Neuronal stem cell (in vitro differentiated cells): Measurements from ENCODE around the gene C12orf76.
A peak's percentile ranks its signal among the peaks of the same experiment; 100 is the strongest.
"Not testable (repeated sequence)": the region's sequence is repeated elsewhere in the genome, so short reads cannot be mapped to it uniquely, and the experiment has no call there.

ENCODE experiments used
- DNase-seq: peaks from one replicate; pipeline ENCODE4 v3.0.0-alpha.2; 2013; ENCODE audit warnings: low spot score
- H2AFZ ChIP-seq: one replicate; pipeline ENCODE4 v1.6.1; 2013; ENCODE audit warnings: mild to moderate bottlenecking, low read length, inconsistent platforms
- H2AK5ac ChIP-seq: 2 replicates; pipeline ENCODE4 v1.6.1; 2013; ENCODE audit warnings: low read depth, mild to moderate bottlenecking, inconsistent platforms, low read length, moderate library complexity, mixed read lengths
- H2BK120ac ChIP-seq: 2 replicates; pipeline ENCODE4 v1.6.1; 2013; ENCODE audit warnings: low read depth, mild to moderate bottlenecking, inconsistent platforms, low read length, moderate library complexity, mixed read lengths
- H2BK12ac ChIP-seq: one replicate; pipeline ENCODE4 v1.6.1; 2013; ENCODE audit warnings: low read length, inconsistent platforms
- H2BK15ac ChIP-seq: 2 replicates; pipeline ENCODE4 v1.6.1; 2013; ENCODE audit warnings: mild to moderate bottlenecking, low read length, inconsistent platforms, mixed read lengths
- H2BK5ac ChIP-seq: one replicate; pipeline ENCODE4 v1.6.1; 2013; ENCODE audit warnings: inconsistent platforms, mild to moderate bottlenecking, low read length, moderate library complexity
- H3K14ac ChIP-seq: one replicate; pipeline ENCODE4 v1.6.1; 2013; ENCODE audit warnings: low read length, inconsistent platforms
- H3K18ac ChIP-seq: 2 replicates; pipeline ENCODE4 v1.6.1; 2013; ENCODE audit warnings: low read length, inconsistent platforms
- H3K23ac ChIP-seq: 2 replicates; pipeline ENCODE4 v1.6.1; 2013; ENCODE audit warnings: low read depth, mild to moderate bottlenecking, mixed read lengths, low read length, inconsistent platforms; ENCODE audit not compliant: poor library complexity
- H3K27ac ChIP-seq: replicated peaks from 3 replicates; pipeline ENCODE4 v1.5.1; 2013; ENCODE audit warnings: low read length, inconsistent platforms
- H3K27me3 ChIP-seq, 3 experiments: 2 replicates each; pipeline ENCODE4 v1.6.1; 2013; ENCODE audit warnings: low read length in 3 of 3, mild to moderate bottlenecking in 2 of 3, inconsistent platforms in 1 of 3, low read depth in 1 of 3, mixed read lengths in 1 of 3, moderate library complexity in 1 of 3; ENCODE audit not compliant: control insufficient read depth in 3 of 3, insufficient read depth in 3 of 3
- H3K36me3 ChIP-seq, 2 donors: replicated peaks in 1 of 2; 2 replicates each; pipeline ENCODE4 v1.6.1; 2013; ENCODE audit warnings: low read length in 2 of 2; ENCODE audit not compliant: control insufficient read depth in 2 of 2, insufficient read depth in 2 of 2
- H3K4ac ChIP-seq: 2 replicates; pipeline ENCODE4 v1.6.1; 2013; ENCODE audit warnings: inconsistent platforms, mild to moderate bottlenecking, low read length, moderate library complexity
- H3K4me1 ChIP-seq, 2 donors: 1 replicate in 1 of 2; 2 replicates in 1 of 2; pipeline ENCODE4 v1.6.1; 2013; ENCODE audit warnings: low read length in 2 of 2, low read depth in 1 of 2; ENCODE audit not compliant: control insufficient read depth in 2 of 2, insufficient read depth in 1 of 2
- H3K4me2 ChIP-seq: one replicate; pipeline ENCODE4 v1.6.1; 2013; ENCODE audit warnings: mild to moderate bottlenecking, low read length, inconsistent platforms; ENCODE audit not compliant: insufficient read depth, poor library complexity, severe bottlenecking
- H3K4me3 ChIP-seq, 2 donors: 2 replicates each; pipeline ENCODE4 v1.5.1; 2013; ENCODE audit warnings: low read length in 2 of 2, mild to moderate bottlenecking in 2 of 2, inconsistent platforms in 1 of 2, moderate library complexity in 1 of 2
- H3K79me1 ChIP-seq: one replicate; pipeline ENCODE4 v1.6.1; 2013; ENCODE audit warnings: low read depth, mild to moderate bottlenecking, inconsistent platforms, low read length, moderate library complexity
- H3K9ac ChIP-seq: one replicate; pipeline ENCODE4 v1.6.1; 2013; ENCODE audit warnings: mild to moderate bottlenecking, low read depth, low read length, inconsistent platforms; ENCODE audit not compliant: poor library complexity
- H3K9me3 ChIP-seq, 2 donors: replicated peaks in 1 of 2; 2 replicates each; pipeline versions ENCODE3 to v1.6.1; 2013; ENCODE audit warnings: low read length in 2 of 2, mild to moderate bottlenecking in 2 of 2, inconsistent platforms in 1 of 2, low read depth in 1 of 2, mixed read lengths in 1 of 2, moderate library complexity in 1 of 2; ENCODE audit not compliant: control insufficient read depth in 2 of 2, insufficient read depth in 1 of 2
- H4K8ac ChIP-seq: one replicate; pipeline ENCODE4 v1.6.1; 2013; ENCODE audit warnings: low read depth, mild to moderate bottlenecking, inconsistent platforms, low read length, moderate library complexity
- H4K91ac ChIP-seq: one replicate; pipeline ENCODE4 v1.6.1; 2013; ENCODE audit warnings: low read length, low read depth, mild to moderate bottlenecking, inconsistent platforms; ENCODE audit not compliant: poor library complexity
- WGBS, 2 donors: extraction: QIAGEN DNeasy Blood & Tissue Kit; methylation state at CpG; one replicate each; pipeline ENCODE4 v1.1.7; 2013; ENCODE audit warnings: missing lambda C conversion rate in 2 of 2, mixed read lengths in 1 of 2; ENCODE audit not compliant: insufficient read length in 2 of 2, insufficient replicate concordance in 1 of 2; ENCODE audit errors: extremely low coverage in 2 of 2; 5-methylcytosine and 5-hydroxymethylcytosine counted together

Gene C12orf76

GRCh38 chr12:110074089-110074488 is 25.8 kb upstream of the C12orf76 start:
- peaks cover 0 to 3% (median 0%) of the 10 kb centered on the region in 3 experiments for H3K27me3 ChIP-seq
- H3K18ac ChIP-seq = no peak overlapping the region
- H2BK5ac ChIP-seq = no peak overlapping the region
- no peak overlapping the region for H2BK12ac ChIP-seq
- DNase-seq = no peak
- H3K23ac ChIP-seq = no peak overlapping the region
- no peak overlapping the region for H3K4ac ChIP-seq
- H3K27ac ChIP-seq = no peak overlapping the region
- no peaks in the 10 kb centered on the region for H3K79me1 ChIP-seq
- H3K9ac ChIP-seq = no peak overlapping the region
- H2BK120ac ChIP-seq = no peak overlapping the region
- no CpG with 5 or more reads among the region's 5 CpGs for WGBS, 2 donors
- H3K4me1 ChIP-seq = peaks cover 0 to 1% of the 10 kb centered on the region in 2 donors
- peak overlapping the region; percentile 4 for H2AFZ ChIP-seq
- no peak overlapping the region for H3K14ac ChIP-seq
- no peak overlapping the region for H4K91ac ChIP-seq
- H3K4me2 ChIP-seq = no peak overlapping the region
- H2AK5ac ChIP-seq = no peak overlapping the region
- no peak overlapping the region for H2BK15ac ChIP-seq
- H3K4me3 ChIP-seq = no peak overlapping the region
- no peaks in the 10 kb centered on the region for H3K36me3 ChIP-seq
- no peaks in the 10 kb centered on the region for H3K9me3 ChIP-seq
- no peak overlapping the region for H4K8ac ChIP-seq

GRCh38 chr12:110073049-110073831 is 24.9 kb upstream of the C12orf76 start:
- no peak overlapping the region for H3K4me3 ChIP-seq
- no peak overlapping the region for H3K4ac ChIP-seq
- H3K18ac ChIP-seq = no peak overlapping the region
- peaks cover 0 to 3% (median 0%) of the 10 kb centered on the region in 3 experiments for H3K27me3 ChIP-seq
- H3K27ac ChIP-seq = no peak overlapping the region
- H2BK5ac ChIP-seq = no peak overlapping the region
- peak overlapping the region; percentile 65 for H2AFZ ChIP-seq
- WGBS, 2 donors = no CpG with 5 or more reads among the region's 19 CpGs
- H3K79me1 ChIP-seq = peaks cover 2% of the 10 kb centered on the region
- H2BK120ac ChIP-seq = no peak overlapping the region
- no peaks in the 10 kb centered on the region for H3K36me3 ChIP-seq
- H4K91ac ChIP-seq = no peak overlapping the region
- no peak for DNase-seq
- H3K4me1 ChIP-seq = peaks cover 0 to 1% of the 10 kb centered on the region in 2 donors
- H3K9me3 ChIP-seq = no peaks in the 10 kb centered on the region
- no peak overlapping the region for H2AK5ac ChIP-seq
- no peak overlapping the region for H3K23ac ChIP-seq
- no peak overlapping the region for H2BK12ac ChIP-seq
- no peak overlapping the region for H3K9ac ChIP-seq
- H4K8ac ChIP-seq = no peak overlapping the region
- H3K14ac ChIP-seq = no peak overlapping the region
- H3K4me2 ChIP-seq = no peak overlapping the region
- H2BK15ac ChIP-seq = no peak overlapping the region

- H3K79me1 ChIP-seq, H3K18ac ChIP-seq, H2AK5ac ChIP-seq, H2BK15ac ChIP-seq, H3K4me2 ChIP-seq, H3K9ac ChIP-seq, H3K9me3 ChIP-seq, H2BK12ac ChIP-seq, H4K91ac ChIP-seq, H3K27me3 ChIP-seq, H4K8ac ChIP-seq, H2BK120ac ChIP-seq, H3K14ac ChIP-seq, H3K4me1 ChIP-seq, H3K4ac ChIP-seq, H3K4me3 ChIP-seq, DNase-seq, H3K27ac ChIP-seq, H2BK5ac ChIP-seq, H2AFZ ChIP-seq, H3K36me3 ChIP-seq, H3K23ac ChIP-seq: not testable (repeated sequence)
- WGBS, 2 donors = no CpG with 5 or more reads among the region's 9 CpGs
Measured at GRCh38 chr12:110072636-110073035, 24.3 kb upstream of the C12orf76 start.

GRCh38 chr12:110071967-110072366 is 23.6 kb upstream of the C12orf76 start:
- peaks cover 0 to 1% of the 10 kb centered on the region in 2 donors for H3K4me1 ChIP-seq
- peaks cover 0 to 3% (median 0%) of the 10 kb centered on the region in 3 experiments for H3K27me3 ChIP-seq
- H3K79me1 ChIP-seq = peaks cover 2% of the 10 kb centered on the region
- no peak for DNase-seq
- WGBS, 2 donors = no CpG with 5 or more reads among the region's 3 CpGs
- no peak overlapping the region for H4K91ac ChIP-seq
- H2BK15ac ChIP-seq = no peak overlapping the region
- no peaks in the 10 kb centered on the region for H3K36me3 ChIP-seq
- H3K27ac ChIP-seq = no peak overlapping the region
- no peak overlapping the region for H4K8ac ChIP-seq
- no peak overlapping the region for H3K14ac ChIP-seq
- no peak overlapping the region for H3K4ac ChIP-seq
- no peak overlapping the region for H2BK120ac ChIP-seq
- H2AFZ ChIP-seq = no peak overlapping the region
- H2AK5ac ChIP-seq = no peak overlapping the region
- no peak overlapping the region for H2BK5ac ChIP-seq
- no peak overlapping the region for H3K18ac ChIP-seq
- H3K4me2 ChIP-seq = no peak overlapping the region
- H2BK12ac ChIP-seq = no peak overlapping the region
- no peak overlapping the region for H3K4me3 ChIP-seq
- H3K9ac ChIP-seq = no peak overlapping the region
- no peak overlapping the region for H3K23ac ChIP-seq
- no peaks in the 10 kb centered on the region for H3K9me3 ChIP-seq
